WTC11 (cell line): ENCODE measurements around the gene SLC37A1. TPM values are rescaled to one million over a fixed set of nuclear protein-coding genes. Genes with fewer than 3 reads are reported as not detected.

ENCODE experiments used
- ATAC-seq: fragments of 200-7000 bp; cut with Tn5 transposase; 2 replicates; pipeline ENCODE4 v1.10.0; 2021; ENCODE audit warnings: mild to moderate bottlenecking, moderate library complexity
- CTCF ChIA-PET: fragments of 300-600 bp; sonication (Branson Sonifier 250); formaldehyde crosslinking; loops from one replicate; lab custom pipeline; 2021; ENCODE audit warnings: antibody characterized with exemption; lab: Charles Lee
- POLR2A ChIA-PET: fragments of 350-600 bp; sonication (Branson Sonifier 250); formaldehyde crosslinking; loops from one replicate; lab custom pipeline; 2021; ENCODE audit warnings: antibody characterized with exemption; lab: Charles Lee
- DNase-seq: peaks from one replicate; pipeline ENCODE4 v3.0.0; 2021; ENCODE audit warnings: low spot score
- H3K27ac Mint-ChIP-seq: 2 replicates; pipeline ENCODE4 v1.8.0; 2021; ENCODE audit warnings: mixed read lengths
- H3K27me3 Mint-ChIP-seq: 2 replicates; pipeline ENCODE4 v1.8.0; 2021; ENCODE audit warnings: low read depth, mild to moderate bottlenecking, moderate library complexity, mixed read lengths
- H3K36me3 Mint-ChIP-seq: 2 replicates; pipeline ENCODE4 v1.8.0; 2021; ENCODE audit warnings: mixed read lengths
- H3K4me1 Mint-ChIP-seq: 2 replicates; pipeline ENCODE4 v1.8.0; 2022; ENCODE audit warnings: mixed read lengths
- H3K4me3 Mint-ChIP-seq: 2 replicates; pipeline ENCODE4 v1.8.0; 2021; ENCODE audit warnings: mild to moderate bottlenecking, moderate library complexity, mixed read lengths
- H3K9me3 Mint-ChIP-seq: 2 replicates; pipeline ENCODE4 v1.8.0; 2021; ENCODE audit warnings: mixed read lengths
- FOXK1 ChIP-seq: sonication (generic); formaldehyde crosslinking; IDR thresholded peaks from 2 replicates; pipeline ENCODE4 v1.8.0; 2022; ENCODE audit warnings: mild to moderate bottlenecking, moderate library complexity, missing genetic modification reagents
- GTF2I ChIP-seq: fragments of 250-450 bp; sonication (Bioruptor Pico); conservative IDR thresholded peaks from 2 replicates; pipeline ENCODE4 v1.4.0; 2021; ENCODE audit warnings: mild to moderate bottlenecking
- IRF1 ChIP-seq: sonication (generic); formaldehyde crosslinking; IDR thresholded peaks from 2 replicates; pipeline ENCODE4 v1.8.0; 2023; ENCODE audit warnings: missing genetic modification reagents
- IRF2 ChIP-seq: sonication (generic); formaldehyde crosslinking; IDR thresholded peaks from 2 replicates; pipeline ENCODE4 v1.8.0; 2022; ENCODE audit warnings: low read depth, missing genetic modification reagents, borderline replicate concordance
- MYBL2 ChIP-seq: sonication (generic); formaldehyde crosslinking; IDR thresholded peaks from 2 replicates; pipeline ENCODE4 v1.8.1; 2023; ENCODE audit warnings: mild to moderate bottlenecking, moderate library complexity, missing genetic modification reagents
- NFE2L1 ChIP-seq: sonication (generic); formaldehyde crosslinking; IDR thresholded peaks from 2 replicates; pipeline ENCODE4 v1.8.1; 2023; ENCODE audit warnings: missing genetic modification reagents
- NR1H2 ChIP-seq: sonication (generic); formaldehyde crosslinking; IDR thresholded peaks from 2 replicates; pipeline ENCODE4 v1.9.0; 2021; ENCODE audit warnings: mild to moderate bottlenecking, moderate library complexity, missing genetic modification reagents
- NR3C1 ChIP-seq: sonication (generic); formaldehyde crosslinking; conservative IDR thresholded peaks from 2 replicates; pipeline ENCODE4 v1.8.1; 2023; ENCODE audit warnings: low read depth, mild to moderate bottlenecking, missing genetic modification reagents
- PRRX2 ChIP-seq: fragments of 250-450 bp; sonication (Bioruptor Pico); IDR thresholded peaks from 2 replicates; pipeline ENCODE4 v1.8.0; 2021; ENCODE audit warnings: mild to moderate bottlenecking
- RELA ChIP-seq: sonication (generic); formaldehyde crosslinking; IDR thresholded peaks from 2 replicates; pipeline ENCODE4 v1.8.1; 2022; ENCODE audit warnings: missing genetic modification reagents, mild to moderate bottlenecking, borderline replicate concordance
- SMAD3 ChIP-seq: sonication (generic); formaldehyde crosslinking; IDR thresholded peaks from 2 replicates; pipeline ENCODE4 v1.8.0; 2022; ENCODE audit warnings: missing genetic modification reagents, mild to moderate bottlenecking, borderline replicate concordance
- SMAD4 ChIP-seq: sonication (generic); formaldehyde crosslinking; IDR thresholded peaks from 2 replicates; pipeline ENCODE4 v1.8.0; 2022; ENCODE audit warnings: mild to moderate bottlenecking, missing genetic modification reagents
- SP1 ChIP-seq: sonication (generic); formaldehyde crosslinking; conservative IDR thresholded peaks from 2 replicates; pipeline ENCODE4 v1.8.1; 2022; ENCODE audit warnings: missing genetic modification reagents
- TEAD4 ChIP-seq: sonication (generic); formaldehyde crosslinking; IDR thresholded peaks from 2 replicates; pipeline ENCODE4 v1.8.0; 2022; ENCODE audit warnings: mild to moderate bottlenecking, missing genetic modification reagents
- ZBTB21 ChIP-seq: sonication (generic); formaldehyde crosslinking; IDR thresholded peaks from 2 replicates; pipeline ENCODE4 v1.8.1; 2023; ENCODE audit warnings: mild to moderate bottlenecking, missing genetic modification reagents, borderline replicate concordance
- ZMAT4 ChIP-seq: fragments of 250-450 bp; sonication (Bioruptor Pico); IDR thresholded peaks from 2 replicates; pipeline ENCODE4 v1.9.0; 2021; ENCODE audit warnings: mild to moderate bottlenecking
- ZNF121 ChIP-seq: sonication (generic); formaldehyde crosslinking; IDR thresholded peaks from 2 replicates; pipeline ENCODE4 v1.8.0; 2023; ENCODE audit warnings: missing genetic modification reagents
- total RNA-seq: library from RNA; stranded (reverse); gene quantifications from 3 replicates; pipeline ENCODE4 v1.2.3, GENCODE V29; 2021
- TF ChIP-seq, protein P1 (sequence below): sonication (generic); formaldehyde crosslinking; IDR thresholded peaks from 2 replicates; pipeline ENCODE4 v1.8.1; 2022; ENCODE audit warnings: mild to moderate bottlenecking, missing genetic modification reagents, moderate library complexity, borderline replicate concordance
- TF ChIP-seq, protein P2 (sequence below): fragments of 250-450 bp; sonication (Bioruptor Pico); IDR thresholded peaks from 2 replicates; pipeline ENCODE4 v1.9.0; 2021; ENCODE audit warnings: mild to moderate bottlenecking
- TF ChIP-seq, protein P3 (sequence below): sonication (generic); formaldehyde crosslinking; IDR thresholded peaks from 2 replicates; pipeline ENCODE4 v1.8.1; 2023; ENCODE audit warnings: mild to moderate bottlenecking, missing genetic modification reagents

The SLC37A1 gene
- total RNA-seq, 1 experiment from 2014 or later = 22.7 TPM

- H3K27me3 Mint-ChIP-seq = no peaks in the 10 kb centered on the region
These were observed 52.4 kb downstream of the SLC37A1 start for GRCh38 chr21:42565886-42566523.

GRCh38 chr21:42566524-42567213 is 53.0 kb downstream of the SLC37A1 start:
- DNase-seq = peak; percentile 9
- POLR2A ChIA-PET = interaction anchor here (0.6 kb wide), 1 partner anchor 354 kb away, joined by 4 read pairs; no protein-coding TSS in a partner anchor
- peak overlapping the region; percentile 63 for H3K27ac Mint-ChIP-seq

More at GRCh38 chr21:42565886-42566523, 52.4 kb downstream of the SLC37A1 start:
- Mint-ChIP-seq H3K9me3 (no peaks in the 10 kb centered on the region), H3K4me3 (no peak overlapping the region), H3K4me1 (peaks cover 4% of the 10 kb centered on the region), H3K36me3 (peaks cover 38% of the 10 kb centered on the region), H3K27ac (no peak overlapping the region)
- ChIA-PET CTCF (interaction anchor here (1.0 to 2.6 kb wide), 4 partner anchors 13 to 256 kb away, joined by 3 to 10 read pairs (median 6); no protein-coding TSS in a partner anchor), POLR2A (interaction anchor here (0.6 to 1.0 kb wide), 2 partner anchors 14 to 353 kb away, joined by 3 to 4 read pairs; no protein-coding TSS in a partner anchor)
- DNase-seq (peak; percentile 10), ATAC-seq (no peak; the same call in 1 of the 2 replicates)
- TF ChIP-seq NR3C1 (CRISPR knock-in tag) = no peak
- TF ChIP-seq, protein P1, sequence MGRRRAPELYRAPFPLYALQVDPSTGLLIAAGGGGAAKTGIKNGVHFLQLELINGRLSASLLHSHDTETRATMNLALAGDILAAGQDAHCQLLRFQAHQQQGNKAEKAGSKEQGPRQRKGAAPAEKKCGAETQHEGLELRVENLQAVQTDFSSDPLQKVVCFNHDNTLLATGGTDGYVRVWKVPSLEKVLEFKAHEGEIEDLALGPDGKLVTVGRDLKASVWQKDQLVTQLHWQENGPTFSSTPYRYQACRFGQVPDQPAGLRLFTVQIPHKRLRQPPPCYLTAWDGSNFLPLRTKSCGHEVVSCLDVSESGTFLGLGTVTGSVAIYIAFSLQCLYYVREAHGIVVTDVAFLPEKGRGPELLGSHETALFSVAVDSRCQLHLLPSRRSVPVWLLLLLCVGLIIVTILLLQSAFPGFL (CRISPR knock-in tag) = no peak
- no peak for TF ChIP-seq PRRX2 (CRISPR knock-in tag)

More at GRCh38 chr21:42566524-42567213, 53.0 kb downstream of the SLC37A1 start:
- H3K4me1 Mint-ChIP-seq = peaks cover 4% of the 10 kb centered on the region
- TF ChIP-seq, protein P2, sequence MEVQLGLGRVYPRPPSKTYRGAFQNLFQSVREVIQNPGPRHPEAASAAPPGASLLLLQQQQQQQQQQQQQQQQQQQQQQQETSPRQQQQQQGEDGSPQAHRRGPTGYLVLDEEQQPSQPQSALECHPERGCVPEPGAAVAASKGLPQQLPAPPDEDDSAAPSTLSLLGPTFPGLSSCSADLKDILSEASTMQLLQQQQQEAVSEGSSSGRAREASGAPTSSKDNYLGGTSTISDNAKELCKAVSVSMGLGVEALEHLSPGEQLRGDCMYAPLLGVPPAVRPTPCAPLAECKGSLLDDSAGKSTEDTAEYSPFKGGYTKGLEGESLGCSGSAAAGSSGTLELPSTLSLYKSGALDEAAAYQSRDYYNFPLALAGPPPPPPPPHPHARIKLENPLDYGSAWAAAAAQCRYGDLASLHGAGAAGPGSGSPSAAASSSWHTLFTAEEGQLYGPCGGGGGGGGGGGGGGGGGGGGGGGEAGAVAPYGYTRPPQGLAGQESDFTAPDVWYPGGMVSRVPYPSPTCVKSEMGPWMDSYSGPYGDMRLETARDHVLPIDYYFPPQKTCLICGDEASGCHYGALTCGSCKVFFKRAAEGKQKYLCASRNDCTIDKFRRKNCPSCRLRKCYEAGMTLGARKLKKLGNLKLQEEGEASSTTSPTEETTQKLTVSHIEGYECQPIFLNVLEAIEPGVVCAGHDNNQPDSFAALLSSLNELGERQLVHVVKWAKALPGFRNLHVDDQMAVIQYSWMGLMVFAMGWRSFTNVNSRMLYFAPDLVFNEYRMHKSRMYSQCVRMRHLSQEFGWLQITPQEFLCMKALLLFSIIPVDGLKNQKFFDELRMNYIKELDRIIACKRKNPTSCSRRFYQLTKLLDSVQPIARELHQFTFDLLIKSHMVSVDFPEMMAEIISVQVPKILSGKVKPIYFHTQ = no peak
- TF ChIP-seq FOXK1 (CRISPR knock-in tag) (no peak), SMAD4 (CRISPR knock-in tag) (no peak), GTF2I (no peak), ZNF121 (CRISPR knock-in tag) (no peak), IRF2 (CRISPR knock-in tag) (no peak), IRF1 (CRISPR knock-in tag) (no peak), SP1 (no peak), TEAD4 (CRISPR knock-in tag) (no peak), SMAD3 (CRISPR knock-in tag) (no peak), NFE2L1 (CRISPR knock-in tag) (no peak), NR1H2 (CRISPR knock-in tag) (no peak), RELA (CRISPR knock-in tag) (no peak), ZMAT4 (CRISPR knock-in tag) (no peak), MYBL2 (no peak), ZBTB21 (CRISPR knock-in tag) (no peak)
- TF ChIP-seq, protein P3, sequence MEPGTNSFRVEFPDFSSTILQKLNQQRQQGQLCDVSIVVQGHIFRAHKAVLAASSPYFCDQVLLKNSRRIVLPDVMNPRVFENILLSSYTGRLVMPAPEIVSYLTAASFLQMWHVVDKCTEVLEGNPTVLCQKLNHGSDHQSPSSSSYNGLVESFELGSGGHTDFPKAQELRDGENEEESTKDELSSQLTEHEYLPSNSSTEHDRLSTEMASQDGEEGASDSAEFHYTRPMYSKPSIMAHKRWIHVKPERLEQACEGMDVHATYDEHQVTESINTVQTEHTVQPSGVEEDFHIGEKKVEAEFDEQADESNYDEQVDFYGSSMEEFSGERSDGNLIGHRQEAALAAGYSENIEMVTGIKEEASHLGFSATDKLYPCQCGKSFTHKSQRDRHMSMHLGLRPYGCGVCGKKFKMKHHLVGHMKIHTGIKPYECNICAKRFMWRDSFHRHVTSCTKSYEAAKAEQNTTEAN = no peak
- TF ChIP-seq, all 79 proteins: peak for 0
- CTCF ChIA-PET = interaction anchor here (1.5 kb wide), 1 partner anchor 99 kb away, joined by 3 read pairs; no protein-coding TSS in a partner anchor
- Mint-ChIP-seq H3K27me3 (no peaks in the 10 kb centered on the region), H3K4me3 (no peak overlapping the region), H3K9me3 (no peaks in the 10 kb centered on the region), H3K36me3 (peaks cover 42% of the 10 kb centered on the region)
- ATAC-seq = no peak
